Stimulated activated CD8-positive, alpha-beta memory T cell treated with anti-CD3 and anti-CD28 coated beads, Interleukin-7, amount 100 ng/mL, for 24 hours (primary cell): Measurements from ENCODE around the gene CFAP20DC.
"Not testable (repeated sequence)": the region's sequence is repeated elsewhere in the genome, so short reads cannot be mapped to it uniquely, and the experiment has no call there.

Experiments used
- DNase-seq: peaks from one replicate; pipeline ENCODE4 v3.0.0-alpha.2; 2020; ENCODE audit warnings: low read depth

CFAP20DC gene

DNA sequence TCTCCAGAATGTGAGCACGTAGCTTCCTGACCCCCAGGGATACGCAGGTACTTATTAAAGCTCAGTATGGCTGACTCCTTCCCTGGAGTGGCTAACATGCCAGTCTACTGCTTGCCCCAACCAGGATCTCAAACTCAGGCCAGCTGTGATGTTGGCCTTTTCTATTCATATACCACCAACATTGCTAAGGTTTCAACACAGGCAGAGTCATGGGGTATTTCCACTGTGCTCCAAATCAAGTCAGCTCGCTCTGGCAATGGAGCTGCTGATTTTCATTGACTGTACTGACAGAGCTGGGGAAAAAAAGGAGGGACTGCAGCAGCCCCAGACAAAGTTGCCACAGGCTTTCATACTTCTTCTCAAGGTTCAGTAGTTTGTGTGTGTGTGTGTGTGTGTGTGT lies 87.0 kb downstream of the CFAP20DC start:
- DNase-seq = no peak

DNA sequence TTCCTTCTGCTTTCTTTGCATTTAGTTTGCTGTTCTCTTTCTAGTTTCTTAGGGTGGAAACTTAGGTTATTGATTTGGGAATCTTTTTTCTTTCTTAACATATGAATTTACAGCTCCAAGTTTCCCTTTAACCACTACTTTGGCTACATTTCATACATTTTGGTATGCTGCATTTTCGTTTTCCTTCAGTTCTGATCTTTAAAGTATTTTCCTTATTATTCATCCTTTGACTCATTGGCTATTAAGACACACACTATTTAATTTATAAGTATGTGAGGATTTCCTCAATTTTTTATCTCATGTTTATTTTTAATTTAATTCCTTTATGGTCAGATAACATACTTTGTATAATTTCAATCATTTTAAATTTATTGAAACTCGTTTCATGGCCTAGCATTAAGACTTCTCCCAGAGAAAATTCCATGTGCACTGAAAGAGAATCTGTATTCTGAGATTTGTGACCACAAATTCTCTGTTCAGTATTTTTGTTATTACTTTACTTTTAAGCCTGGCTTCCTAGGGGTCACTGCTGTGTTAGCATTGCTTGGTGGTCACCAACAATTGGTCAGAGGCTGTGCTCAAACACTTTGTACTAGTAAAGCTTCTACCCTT lies 87.7 kb downstream of the CFAP20DC start:
- DNase-seq = no peak

DNA sequence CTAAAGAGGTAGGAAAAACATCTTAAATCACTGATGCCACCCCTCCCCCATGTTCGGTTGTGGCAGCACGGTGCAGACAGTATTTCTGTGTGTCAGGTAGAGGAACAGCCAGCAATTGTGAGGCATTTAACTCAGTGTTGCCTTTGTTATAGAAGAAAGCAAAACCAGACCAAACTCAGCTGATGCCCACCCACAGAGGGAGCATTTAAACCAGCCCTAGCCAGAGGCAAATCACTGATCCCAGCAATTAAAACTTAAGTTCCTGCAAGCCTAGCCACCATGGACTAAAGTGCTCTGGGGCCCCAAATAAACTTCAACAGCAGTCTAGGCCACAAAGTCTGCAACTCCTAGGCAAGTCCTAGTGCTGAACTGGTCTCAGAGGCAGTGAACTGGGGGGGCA lies 94.5 kb downstream of the CFAP20DC start:
- no peak for DNase-seq

DNA sequence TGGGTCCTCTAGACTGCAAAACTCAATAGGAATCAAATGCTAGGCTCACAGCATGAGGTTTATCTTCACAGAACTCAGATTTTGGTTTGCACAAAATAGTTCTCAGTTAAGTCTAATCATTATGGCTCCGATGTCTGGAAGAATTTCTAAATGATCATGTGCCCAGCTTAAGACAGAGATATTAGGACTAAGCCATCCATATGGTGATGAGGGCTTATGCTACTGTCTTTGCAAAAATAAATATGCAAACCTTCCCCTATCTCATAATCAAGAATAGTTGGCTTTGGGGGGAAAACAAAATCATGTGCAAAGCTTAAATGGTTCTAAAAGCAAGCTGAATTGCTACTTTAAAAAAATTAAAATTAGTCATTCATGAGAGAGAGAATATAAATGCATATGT lies 96.5 kb downstream of the CFAP20DC start:
- DNase-seq = no peak

DNA sequence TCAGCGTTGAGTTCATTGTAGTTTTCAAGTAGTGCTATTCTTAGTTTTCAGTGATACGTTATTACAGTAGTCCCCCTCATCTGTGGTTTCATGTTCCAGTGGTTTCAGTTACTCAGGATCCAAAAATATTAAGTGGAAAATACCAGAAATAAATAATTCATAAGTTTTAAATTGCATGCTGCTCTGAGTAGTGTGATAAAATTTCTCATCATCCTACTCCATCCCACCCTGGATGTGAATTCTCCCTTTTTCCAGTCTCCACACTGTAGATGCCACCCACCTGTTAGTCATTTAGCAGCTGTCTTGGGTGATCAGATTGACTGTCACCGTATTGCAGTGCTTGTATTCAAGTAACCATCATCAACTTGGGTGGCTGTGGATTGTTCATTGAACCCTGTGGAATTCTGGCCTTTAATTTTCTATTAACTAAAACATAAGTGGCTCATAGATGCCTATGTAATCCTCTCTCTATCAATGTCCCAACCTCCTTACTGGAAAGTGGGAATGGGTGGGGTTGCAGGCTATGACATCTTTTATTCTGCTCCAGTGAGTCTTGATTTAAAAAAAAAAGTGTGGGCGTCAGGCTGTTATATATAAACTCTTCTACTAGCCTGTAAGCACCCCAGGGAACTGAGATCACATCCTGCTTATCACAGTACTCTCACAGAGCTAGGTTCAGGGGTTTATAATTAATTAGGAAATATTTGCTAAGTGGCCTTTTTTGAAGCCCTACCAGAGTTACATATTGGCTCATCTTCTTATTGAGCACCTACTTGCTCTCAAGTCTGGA lies 97.5 kb downstream of the CFAP20DC start:
- no peak for DNase-seq

DNA sequence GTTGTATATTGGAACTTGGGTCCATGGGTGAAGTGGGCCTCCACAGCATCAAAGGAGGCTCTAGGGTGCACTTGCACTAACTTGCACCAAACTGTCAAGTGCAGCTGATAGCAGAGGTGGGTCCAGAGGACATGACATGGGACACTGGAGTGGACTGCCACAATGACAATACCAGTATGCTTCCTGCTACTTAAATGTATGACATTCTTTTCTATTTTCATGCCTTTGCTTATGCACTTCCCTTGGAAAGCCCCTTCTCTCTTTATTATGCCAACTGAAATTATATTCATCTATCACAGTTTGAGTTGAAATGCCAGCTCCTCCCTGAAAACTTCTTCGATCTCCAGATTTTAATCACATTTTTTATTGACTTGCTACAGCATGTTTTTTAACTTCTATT lies 101.8 kb downstream of the CFAP20DC start:
- DNase-seq = no peak

DNA sequence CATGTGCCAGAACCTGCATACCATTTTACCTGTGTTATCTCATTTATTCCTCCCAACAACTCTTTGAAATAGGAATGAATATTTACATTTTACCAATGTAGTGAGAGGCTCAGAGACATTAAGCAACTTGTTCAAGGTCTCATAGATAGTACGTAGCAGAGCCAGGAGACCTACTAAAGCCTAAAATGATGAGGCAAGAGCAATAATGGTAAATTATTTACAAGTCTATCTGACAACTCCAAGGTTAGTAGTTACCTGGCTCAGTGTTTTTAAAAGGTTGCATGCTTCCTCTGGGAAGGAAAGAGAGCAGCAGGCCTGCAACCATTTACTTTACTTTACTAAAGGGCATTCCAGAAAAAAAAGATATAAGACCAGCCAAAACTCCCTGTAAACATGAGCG lies 103.0 kb downstream of the CFAP20DC start:
- DNase-seq = no peak

DNA sequence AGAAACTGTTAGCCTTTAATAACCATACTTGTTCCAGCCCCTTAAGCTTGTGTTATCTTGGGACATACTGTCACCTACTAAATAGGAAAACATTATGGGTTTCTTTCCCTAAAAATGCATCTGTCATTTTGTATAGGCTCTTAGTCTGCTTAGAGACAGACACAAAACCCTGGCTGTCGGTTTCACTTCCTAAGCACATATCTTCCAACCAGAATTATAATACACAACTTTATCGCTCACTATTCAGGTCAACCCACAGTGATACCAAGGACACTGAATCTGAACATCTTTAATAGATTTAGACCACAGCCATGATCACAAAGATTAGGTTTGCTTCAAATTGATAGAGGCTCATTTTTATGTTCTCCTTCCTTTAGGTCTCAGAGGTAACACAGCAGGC lies 111.8 kb downstream of the CFAP20DC start:
- DNase-seq = no peak

DNA sequence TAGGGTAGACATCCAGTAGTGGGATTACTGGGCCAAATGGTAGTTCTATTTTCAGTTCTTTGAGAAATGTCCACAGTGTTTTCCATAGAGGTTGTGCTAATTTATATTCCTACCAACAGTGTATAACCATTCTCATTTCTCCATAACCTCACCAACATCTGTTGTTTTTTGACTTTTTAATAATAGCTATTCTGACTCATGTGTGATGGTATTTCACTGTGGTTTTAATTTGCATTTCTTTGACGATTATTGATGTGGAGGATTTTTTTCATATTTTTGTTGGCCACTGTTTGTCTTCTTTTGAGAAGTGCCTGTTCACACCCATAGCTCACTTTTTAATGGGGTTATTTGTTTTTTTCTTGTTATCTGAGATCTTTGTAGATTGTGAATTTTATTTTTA lies 125.2 kb downstream of the CFAP20DC start:
- no peak for DNase-seq

DNA sequence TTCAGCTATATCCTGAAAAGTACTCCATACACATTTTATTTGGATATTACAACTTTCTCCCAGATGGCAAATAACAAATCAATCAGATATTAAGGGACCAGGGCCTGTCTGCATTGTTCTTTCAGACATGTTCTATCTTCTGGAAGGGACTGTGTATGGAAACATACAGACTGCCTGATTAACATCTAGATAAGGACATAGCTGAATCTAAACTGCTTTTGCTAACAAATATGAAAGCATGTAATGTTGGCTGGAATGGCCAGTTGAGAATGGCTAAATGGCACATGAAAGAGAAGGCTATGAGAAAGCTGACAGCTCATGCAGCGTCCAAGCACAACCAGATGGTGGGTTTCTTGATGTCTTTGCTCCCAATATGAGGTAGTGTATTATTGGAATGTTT lies 149.4 kb downstream of the CFAP20DC start:
- DNase-seq = no peak

DNA sequence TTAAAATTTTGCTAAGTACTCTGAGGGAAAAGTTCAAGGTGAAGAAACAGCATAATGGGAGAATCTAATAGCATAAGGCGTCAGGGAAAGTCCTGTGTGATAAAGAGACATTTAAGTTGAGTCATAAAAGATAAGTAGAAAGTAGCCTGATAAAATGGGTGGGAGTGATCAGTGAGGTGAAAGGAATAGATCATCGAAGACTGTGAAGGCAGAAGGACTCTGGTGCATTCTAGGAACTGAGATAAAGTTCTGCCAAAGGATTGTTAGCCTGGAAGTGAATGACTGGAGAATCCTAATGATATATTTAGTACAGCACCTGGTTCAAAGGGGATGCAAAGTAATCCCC lies 149.9 kb downstream of the CFAP20DC start:
- DNase-seq = no peak

DNA sequence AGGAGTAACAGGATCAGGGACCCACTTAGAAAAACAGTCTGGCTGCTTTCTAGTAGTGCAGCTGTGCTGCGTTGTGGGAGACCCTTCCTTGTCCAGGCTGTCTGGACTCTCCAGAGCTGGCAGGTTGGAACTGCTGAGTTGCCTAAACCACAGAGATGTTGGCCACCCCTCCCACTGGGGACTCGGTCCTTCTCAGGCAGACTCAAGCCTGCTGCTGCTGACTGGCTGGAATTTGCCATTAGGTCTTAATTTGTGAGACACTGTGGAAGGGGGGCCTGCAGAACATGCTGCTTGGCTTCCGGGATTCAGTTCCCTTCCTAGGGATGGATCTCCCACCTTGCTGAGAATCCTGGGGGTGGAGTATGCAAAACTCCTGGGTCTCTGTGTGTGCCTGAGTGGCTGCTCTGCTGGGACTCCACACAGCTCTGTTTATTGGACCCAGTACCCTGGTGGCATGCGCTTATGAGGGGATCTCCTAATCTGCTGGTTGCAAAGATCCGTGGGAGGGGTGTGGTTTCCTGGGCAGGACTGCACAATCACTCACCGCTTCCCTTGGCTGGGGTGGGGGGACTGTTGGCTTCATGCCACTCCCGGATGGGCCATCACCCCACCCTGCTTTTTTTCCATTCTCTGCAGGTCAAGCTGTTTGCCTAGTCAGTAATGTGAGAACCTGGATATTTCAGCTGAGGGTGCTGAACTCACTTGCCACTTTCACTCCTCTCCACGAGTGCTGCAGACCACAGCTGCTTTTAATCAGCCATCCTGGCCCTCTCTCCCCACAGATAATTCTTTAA lies 150.5 kb downstream of the CFAP20DC start:
- DNase-seq = no peak

DNA sequence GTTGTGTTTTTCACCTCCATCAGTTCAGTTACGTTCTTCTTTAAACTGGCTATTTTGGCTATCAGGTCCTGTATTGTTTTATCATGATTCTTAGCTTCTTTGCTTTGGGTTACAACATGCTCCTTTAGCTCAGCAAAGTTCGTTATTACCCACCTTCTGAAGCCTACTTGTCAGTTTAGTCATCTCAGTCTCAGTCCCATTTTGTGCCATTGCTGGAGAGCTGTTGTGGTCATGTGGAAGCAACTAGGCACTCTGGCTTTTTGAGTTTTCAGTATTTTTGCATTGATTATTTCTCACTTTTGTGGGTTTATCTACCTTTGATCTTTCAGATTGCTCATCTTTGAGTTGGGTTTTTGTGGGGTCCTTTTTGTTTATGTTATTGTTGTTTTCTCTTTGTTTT lies 151.3 kb downstream of the CFAP20DC start:
- DNase-seq = no peak

DNA sequence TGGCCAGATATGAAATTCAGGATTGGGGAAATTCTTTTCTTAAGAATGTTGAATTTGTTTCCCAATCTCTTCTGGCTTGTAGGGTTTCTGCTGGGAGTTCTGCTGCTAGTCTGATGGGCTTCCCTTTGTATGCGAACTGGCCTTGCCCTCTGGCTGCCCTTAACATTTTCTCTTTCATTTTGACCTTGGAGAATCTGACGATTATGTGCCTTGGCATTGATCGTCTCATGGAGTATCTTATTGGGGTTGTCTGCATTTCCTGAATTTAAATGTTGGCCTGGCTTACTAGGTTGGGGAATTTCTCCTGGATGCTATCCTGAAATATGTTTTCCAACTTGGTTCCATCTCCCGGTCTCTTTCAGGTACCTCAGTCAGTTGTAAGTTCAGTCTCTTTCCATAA lies 152.2 kb downstream of the CFAP20DC start:
- DNase-seq = no peak

DNA sequence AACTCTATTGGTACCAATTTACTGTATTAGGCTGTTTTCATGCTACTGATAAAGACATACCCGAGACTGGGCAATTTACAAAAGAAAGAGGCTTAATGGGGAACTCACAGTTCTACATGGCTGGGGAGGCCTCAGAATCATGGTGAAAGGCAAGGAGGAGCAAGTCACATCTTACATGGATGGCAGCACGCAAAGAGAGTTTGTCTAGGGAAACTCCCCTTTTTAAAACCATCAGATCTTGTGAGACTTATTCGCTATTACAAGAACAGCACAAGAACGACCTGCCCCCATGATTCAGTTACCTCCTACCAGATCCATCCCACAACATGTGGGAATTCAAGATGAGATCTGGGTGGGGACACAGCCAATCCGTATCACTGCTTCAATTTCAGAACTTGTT lies 154.1 kb downstream of the CFAP20DC start:
- not testable (repeated sequence) for DNase-seq

DNA sequence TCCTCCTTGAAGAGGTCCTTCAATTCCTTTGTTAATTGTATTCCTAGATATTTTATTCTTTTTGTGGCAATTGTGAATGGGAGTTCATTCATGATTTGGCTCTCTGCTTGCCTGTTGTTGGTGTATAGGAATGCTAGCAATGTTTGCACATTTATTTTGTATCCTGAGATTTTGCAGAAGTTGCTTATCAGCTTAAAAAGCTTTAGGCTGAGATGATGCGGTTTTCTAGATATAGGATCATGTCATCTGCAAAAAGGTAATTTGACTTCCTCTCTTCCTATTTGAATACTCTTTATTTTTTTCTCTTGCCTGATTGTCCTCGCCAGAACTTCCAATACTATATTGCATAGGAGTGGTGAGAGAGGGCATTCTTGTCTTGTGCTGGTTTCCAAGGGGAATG lies 157.3 kb downstream of the CFAP20DC start:
- not testable (repeated sequence) for DNase-seq

DNA sequence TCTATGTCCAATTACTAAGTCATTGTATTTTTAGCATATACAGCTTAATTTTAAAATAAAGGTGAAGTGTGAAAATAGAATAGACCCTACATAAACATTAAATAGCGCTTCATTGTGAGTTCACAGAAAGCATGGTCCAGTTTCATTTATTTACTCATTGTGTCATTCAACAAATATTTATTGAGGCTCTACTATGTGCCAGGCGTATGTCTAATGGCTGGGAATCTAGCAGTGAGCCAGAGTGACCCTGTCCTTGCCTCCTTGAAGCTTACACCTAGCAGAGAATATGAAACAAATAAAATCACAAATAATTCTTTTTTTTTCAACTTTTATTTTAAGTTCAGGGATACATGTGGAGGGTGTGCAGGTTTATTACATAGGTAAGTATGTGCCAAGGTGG lies 161.7 kb downstream of the CFAP20DC start:
- DNase-seq = no peak

DNA sequence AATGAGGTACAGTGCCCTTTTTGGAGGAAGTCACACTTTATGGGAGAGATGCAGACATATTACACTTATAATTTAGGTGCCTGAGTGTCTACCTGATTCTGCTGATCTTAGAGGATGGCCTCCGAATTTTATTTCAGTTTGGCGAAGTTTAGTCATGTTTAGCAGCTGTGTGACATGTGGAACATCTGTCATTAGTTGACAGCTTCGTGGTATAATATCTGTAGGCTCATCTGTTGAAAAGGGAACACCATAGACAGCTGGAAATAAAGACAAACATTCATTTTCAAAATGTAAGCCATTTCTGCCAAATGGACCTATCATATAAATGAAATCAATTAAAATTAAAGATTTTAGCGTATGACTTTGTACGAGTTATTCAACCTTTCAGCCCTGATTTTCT lies 165.4 kb downstream of the CFAP20DC start:
- no peak for DNase-seq

DNA sequence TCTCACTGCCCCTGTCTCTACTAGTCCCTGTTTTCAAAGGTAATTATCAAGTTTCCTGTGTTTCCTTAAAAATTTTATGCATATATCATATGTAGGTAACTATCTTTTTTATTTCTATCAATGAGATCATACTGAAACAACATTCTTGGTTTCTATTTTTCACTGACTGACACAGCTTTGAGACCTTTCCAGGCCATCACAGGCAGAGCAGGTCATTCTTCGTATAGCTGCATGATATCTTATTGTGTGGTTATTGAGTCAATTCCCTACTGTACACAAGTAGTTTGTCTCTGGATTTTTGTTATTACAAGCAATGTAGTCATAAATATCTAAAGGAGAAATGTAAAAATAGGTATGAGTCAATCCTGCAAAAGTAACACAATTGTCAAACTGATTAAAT lies 169.6 kb downstream of the CFAP20DC start:
- DNase-seq = no peak

DNA sequence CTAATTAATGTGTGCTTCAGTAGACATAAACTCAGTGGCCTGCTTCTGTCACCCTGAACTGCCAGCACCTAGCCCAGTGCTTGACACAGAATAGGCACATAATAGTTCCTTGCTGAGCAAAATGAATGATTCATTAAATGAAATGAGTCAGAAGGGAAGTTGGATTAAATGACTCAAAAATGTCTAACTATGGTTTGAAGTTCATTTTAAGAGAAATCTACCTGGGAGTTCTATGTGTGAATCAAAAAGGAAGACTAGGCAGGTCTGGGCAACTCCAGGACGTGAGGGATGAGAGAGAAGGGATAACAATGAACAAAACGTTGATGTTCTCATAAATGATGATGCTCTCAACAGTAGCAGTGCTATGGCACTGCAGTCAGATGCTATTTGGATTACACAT lies 175.0 kb downstream of the CFAP20DC start:
- DNase-seq = no peak

DNA sequence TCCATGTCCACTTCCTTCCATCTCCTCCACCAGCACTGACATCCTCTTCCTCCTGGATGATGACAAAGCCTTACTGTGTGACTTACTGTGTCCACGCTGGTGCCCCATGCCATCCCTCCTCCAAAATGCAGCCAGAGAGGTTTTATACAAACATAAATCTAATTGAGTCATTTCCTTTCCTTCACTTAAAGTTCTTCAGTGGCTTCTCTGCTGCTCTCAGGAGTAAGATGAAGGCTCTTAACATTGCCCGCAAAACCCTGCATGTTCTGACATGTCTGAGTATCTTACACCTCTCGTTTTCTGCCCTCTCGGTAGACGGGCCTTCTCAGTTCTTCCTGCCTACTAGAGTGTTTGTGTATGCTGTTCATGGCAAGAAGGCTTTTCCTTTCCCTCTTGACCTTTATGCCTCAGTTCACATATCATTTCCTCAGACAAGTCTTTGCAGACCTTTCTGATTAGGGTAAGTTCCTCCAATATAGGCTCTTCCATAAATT lies 175.5 kb downstream of the CFAP20DC start:
- no peak for DNase-seq

DNA sequence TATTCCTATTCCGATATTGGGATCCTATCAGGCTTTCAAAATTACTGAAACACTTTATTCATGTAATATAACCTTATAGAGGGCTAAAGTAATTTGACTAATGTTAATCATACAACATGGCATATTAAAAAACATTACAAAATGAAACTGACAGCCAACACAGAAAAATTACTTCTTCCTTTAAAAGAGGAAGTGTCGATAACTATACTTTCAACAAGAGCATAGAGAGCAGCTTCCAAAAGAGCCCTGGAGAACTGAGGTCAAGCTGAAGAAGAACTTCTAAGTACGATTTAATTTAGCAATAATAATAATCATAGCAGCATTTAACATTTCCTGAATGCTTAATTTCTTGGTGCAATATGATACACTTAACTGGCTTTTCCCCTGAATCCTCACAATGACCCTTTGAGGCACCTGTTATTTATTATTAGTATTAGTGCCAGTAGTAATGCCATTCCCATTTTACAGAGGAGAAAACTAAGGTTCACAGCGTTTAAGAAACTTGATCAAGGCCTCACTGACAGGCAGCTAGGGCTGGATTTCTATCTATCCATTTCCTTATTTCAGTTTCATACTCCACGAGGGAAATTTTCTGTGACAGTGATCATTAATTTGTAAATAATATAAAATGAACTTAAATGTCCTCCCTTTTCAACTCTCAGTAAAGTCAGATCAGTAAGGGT lies 181.6 kb downstream of the CFAP20DC start:
- DNase-seq = no peak

DNA sequence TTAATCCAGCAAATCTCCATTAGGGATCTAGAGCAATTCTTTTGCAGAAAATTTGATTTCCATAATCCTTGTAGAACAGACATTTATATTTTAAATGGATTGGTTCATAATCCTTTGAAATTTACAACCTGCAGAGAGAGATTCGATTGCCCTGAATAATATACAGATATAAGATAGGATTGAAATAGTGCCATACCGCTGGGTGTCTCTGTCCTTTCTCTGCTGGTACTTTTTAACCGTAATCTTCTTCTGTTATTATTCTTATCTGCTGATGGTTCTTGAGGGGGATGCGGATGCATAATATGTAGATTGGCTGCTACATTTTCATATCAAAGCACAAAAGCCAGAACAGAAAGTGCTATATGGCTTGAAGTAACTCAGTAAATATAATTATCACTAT lies 182.2 kb downstream of the CFAP20DC start:
- no peak for DNase-seq
